Panc1 (cell line): Measurements from ENCODE around the gene OR11A1. TPM values are rescaled to one million over a fixed set of nuclear protein-coding genes. Genes with fewer than 3 reads are reported as not detected.

ENCODE experiments used
- ATAC-seq: fragments of 200-7000 bp; cut with Tn5 transposase; 2 replicates; pipeline ENCODE4 v1.9.1; 2020; ENCODE audit warnings: mild to moderate bottlenecking, moderate library complexity
- BruUV-seq: library from RNA; stranded (reverse); fragments of 400-500 nt; replicated peaks from 2 replicates; lab custom pipeline; 2021; lab: Mats Ljungman, UMichigan
- CTCF ChIA-PET: fragments of 300-600 bp; sonication (Branson Sonifier 250); formaldehyde crosslinking; loops from one replicate; lab custom pipeline; 2022; ENCODE audit warnings: antibody characterized with exemption; lab: Charles Lee
- POLR2A ChIA-PET: fragments of 300-600 bp; sonication (Branson Sonifier 250); formaldehyde crosslinking; loops from one replicate; lab custom pipeline; 2022; ENCODE audit warnings: antibody characterized with exemption; lab: Charles Lee
- DNase-seq: peaks from one replicate; pipeline ENCODE4 v3.0.0-alpha.2; 2010; ENCODE audit warnings: low read depth, low spot score
- H3K27ac ChIP-seq: 2 replicates; pipeline ENCODE4 v1.5.1; 2011; ENCODE audit warnings: mild to moderate bottlenecking, low read length, inconsistent platforms
- H3K27me3 ChIP-seq: fragments of 200-500 bp; sonication (Bioruptor generic); 2 replicates; pipeline ENCODE4 v1.6.0; 2014; ENCODE audit warnings: low read length, inconsistent platforms; ENCODE audit not compliant: control insufficient read depth, insufficient read depth
- H3K36me3 ChIP-seq: fragments of 200-500 bp; sonication (Bioruptor generic); 2 replicates; pipeline ENCODE4 v1.5.1; 2014; ENCODE audit warnings: inconsistent platforms, mild to moderate bottlenecking, low read length, moderate library complexity; ENCODE audit not compliant: control insufficient read depth, insufficient read depth
- H3K4me1 ChIP-seq: 2 replicates; pipeline ENCODE4 v1.5.1; 2011; ENCODE audit warnings: inconsistent platforms, mild to moderate bottlenecking, low read length, moderate library complexity; ENCODE audit not compliant: control insufficient read depth, insufficient read depth
- H3K4me3 ChIP-seq, 2 experiments: 2 replicates each; pipeline ENCODE4 v1.5.1; 2011 to 2012; ENCODE audit warnings: low read depth in 2 of 2, low read length in 2 of 2, mild to moderate bottlenecking in 2 of 2, inconsistent platforms in 1 of 2, moderate library complexity in 1 of 2
- H3K9me3 ChIP-seq: fragments of 200-500 bp; sonication (Bioruptor generic); 2 replicates; pipeline ENCODE4 v1.5.1; 2014; ENCODE audit warnings: low read depth, mild to moderate bottlenecking, inconsistent platforms, low read length, moderate library complexity; ENCODE audit not compliant: control insufficient read depth, insufficient read depth
- CTCF ChIP-seq: fragments of 450-650 bp; IDR thresholded peaks from 2 replicates; pipeline ENCODE4 v1.5.1; 2017; ENCODE audit warnings: mild to moderate bottlenecking
- POLR2AphosphoS5 ChIP-seq: IDR thresholded peaks from 2 replicates; pipeline ENCODE4 v1.6.1; 2012; ENCODE audit warnings: mild to moderate bottlenecking, low read depth, low read length, moderate library complexity
- REST ChIP-seq, 2 experiments: IDR thresholded peaks; 2 replicates each; pipeline ENCODE4 v1.6.1; 2011 to 2012; ENCODE audit warnings: low read depth in 2 of 2, control low read depth in 1 of 2, low read length in 1 of 2, mild to moderate bottlenecking in 1 of 2, moderate library complexity in 1 of 2; ENCODE audit not compliant: insufficient read depth in 1 of 2
- SIN3A ChIP-seq: IDR thresholded peaks from 2 replicates; pipeline ENCODE4 v1.6.1; 2012; ENCODE audit warnings: low read depth, mild to moderate bottlenecking, low read length, moderate library complexity, borderline replicate concordance; ENCODE audit not compliant: insufficient read depth
- TCF7L2 ChIP-seq: IDR thresholded peaks from 2 replicates; pipeline ENCODE4 v1.6.1; 2011; ENCODE audit warnings: mild to moderate bottlenecking, low read depth, low read length, inconsistent platforms
- in situ Hi-C: cut with HindIII; loops from 2 replicates; pipeline ENCODE4 v1.10.0; 2016; ENCODE audit warnings: low sequenced_read_pairs, low pct_unique_long_range_greater_than_20kb
- intact Hi-C: fragments of 100-400 bp; cut with micrococcal nuclease; formaldehyde crosslinking; loops from one replicate; pipeline ENCODE4 v1.10.0; 2022; ENCODE audit not compliant: unreplicated experiment
- total RNA-seq: library from RNA; stranded (reverse); gene quantifications from one replicate; pipeline ENCODE4 v1.2.1, GENCODE V29; 2021; ENCODE audit not compliant: unreplicated experiment

OR11A1 gene
- total RNA-seq, 1 experiment from 2014 or later: not detected

GRCh38 chr6:29505808-29506207, 48.9 kb upstream of the OR11A1 start:
- no peak for DNase-seq
- in situ Hi-C loops: no loop called here
- no peaks in the 10 kb centered on the region for H3K36me3 ChIP-seq
- no peak for ATAC-seq
- intact Hi-C loops: no loop called here
- POLR2A ChIA-PET: no interaction called here
- H3K4me3 ChIP-seq: no peak overlapping the region
- TF ChIP-seq CTCF: no peak
- no peak for TF ChIP-seq REST (IDR thresholded peaks at IDR 0.05; ENCODE audit: insufficient read depth in 1 of 2, low read depth in 2 of 2, low read length in 1 of 2)
- TF ChIP-seq POLR2AphosphoS5: no peak
- no peak for TF ChIP-seq SIN3A
- no peak for TF ChIP-seq TCF7L2
- CTCF ChIA-PET: interaction anchor here (0.7 kb wide), 1 partner anchor 107 kb away, joined by 3 read pairs; no protein-coding TSS in a partner anchor
- BruUV-seq: no TSS peak
- H3K9me3 ChIP-seq: no peaks in the 10 kb centered on the region
- H3K4me1 ChIP-seq: no peaks in the 10 kb centered on the region
- no peaks in the 10 kb centered on the region; the same call in 1 of the 2 replicates for H3K27me3 ChIP-seq
- H3K27ac ChIP-seq: no peak overlapping the region

GRCh38 chr6:29504961-29505360, 48.1 kb upstream of the OR11A1 start:
- Histone ChIP-seq H3K27me3 (no peaks in the 10 kb centered on the region), H3K4me3 (no peak overlapping the region), H3K27ac (no peak overlapping the region), H3K4me1 (no peaks in the 10 kb centered on the region), H3K9me3 (no peaks in the 10 kb centered on the region), H3K36me3 (no peaks in the 10 kb centered on the region)
- no peak for DNase-seq
- ChIA-PET CTCF (no interaction called here), POLR2A (no interaction called here)
- TF ChIP-seq REST (IDR thresholded peaks at IDR 0.05; ENCODE audit: insufficient read depth in 1 of 2, low read depth in 2 of 2, low read length in 1 of 2): no peak
- TF ChIP-seq SIN3A: no peak
- no peak for TF ChIP-seq CTCF
- no peak for TF ChIP-seq TCF7L2
- no peak for TF ChIP-seq POLR2AphosphoS5
- BruUV-seq: no TSS peak
- intact Hi-C loops (no loop called here), in situ Hi-C loops (no loop called here)
- no peak for ATAC-seq
